ENCODE data around the gene LARP1. TPM values are rescaled to one million over a fixed set of nuclear protein-coding genes. Genes with fewer than 3 reads are reported as not detected.
"Not testable (repeated sequence)": the region's sequence is repeated elsewhere in the genome, so short reads cannot be mapped to it uniquely, and the experiment has no call there.

The LARP1 gene
- polyA plus RNA-seq, 3 donors: 29.8 to 61.3 (median 41.3) TPM

- 27 to 34% (median 34%) methylated on average over 3 of the region's 3 CpGs for WGBS, 3 donors
- H3K27ac ChIP-seq (ENCODE audit: low read depth, low read length): no peak overlapping the region
Measured at GRCh38 chr5:154811653-154812465, 56.7 kb downstream of the LARP1 start.

GRCh38 chr5:154813158-154813557, 58.0 kb downstream of the LARP1 start:
- WGBS, 3 donors: 67 to 87% (median 73%) methylated on average over 4 of the region's 4 CpGs
- no peak overlapping the region for H3K27ac ChIP-seq (ENCODE audit: low read depth, low read length)

GRCh38 chr5:154813736-154814135, 58.6 kb downstream of the LARP1 start:
- 56 to 76% (median 56%) methylated on average over 10 of the region's 10 CpGs for WGBS, 3 donors
- no peak overlapping the region for H3K27ac ChIP-seq (ENCODE audit: low read depth, low read length)

DNA sequence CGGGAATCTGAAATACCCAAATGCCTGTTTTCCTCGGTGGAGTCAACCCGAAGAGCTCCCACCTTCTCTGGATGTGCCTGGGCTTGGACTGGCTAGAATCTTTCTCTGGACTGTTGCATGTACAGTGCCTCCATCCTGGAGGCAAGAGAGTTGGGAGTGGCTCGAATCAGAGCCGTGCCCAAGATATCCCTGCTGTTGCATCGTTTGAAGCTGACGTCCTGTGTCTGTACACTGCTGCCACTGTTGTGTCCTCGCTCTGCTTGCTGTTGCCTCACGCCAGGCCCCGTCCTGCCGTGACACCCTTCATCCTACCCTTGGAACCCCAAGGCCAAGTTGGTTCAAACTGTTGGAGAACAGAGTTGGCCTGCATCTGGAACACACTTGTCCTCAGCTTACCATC, 59.8 kb downstream of the LARP1 start:
- H3K27ac ChIP-seq (ENCODE audit: low read depth, low read length): no peak overlapping the region
- WGBS, 3 donors: 84 to 91% (median 90%) methylated on average over 11 of the region's 11 CpGs

- H3K27ac ChIP-seq (ENCODE audit: low read depth, low read length): no peak overlapping the region
- 85 to 87% (median 85%) methylated on average over 5 of the region's 5 CpGs for WGBS, 3 donors
Measured at GRCh38 chr5:154815684-154816247, 60.6 kb downstream of the LARP1 start.

- 78 to 86% (median 86%) methylated on average over 5 of the region's 5 CpGs for WGBS, 3 donors
- no peak overlapping the region for H3K27ac ChIP-seq (ENCODE audit: low read depth, low read length)
Measured at GRCh38 chr5:154816891-154817492, 61.8 kb downstream of the LARP1 start.

DNA sequence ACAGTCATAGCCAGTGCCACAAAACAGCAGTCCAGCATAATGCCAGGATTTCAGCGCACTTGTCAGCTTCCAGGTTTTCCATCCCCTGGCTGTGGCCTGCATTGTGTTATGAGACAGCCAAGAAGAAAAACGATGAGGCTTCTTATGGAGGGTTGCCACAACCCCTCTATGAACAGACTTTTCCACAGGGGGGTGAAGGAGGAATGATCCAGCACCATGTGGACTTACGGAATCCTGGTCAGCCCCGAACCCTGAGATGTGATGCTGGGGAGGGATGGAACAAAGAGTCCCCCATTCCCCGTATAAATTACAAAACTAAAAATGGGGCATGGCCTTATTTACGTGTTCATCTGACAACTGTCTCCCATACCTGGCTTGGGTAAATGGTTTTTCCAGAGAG, 62.6 kb downstream of the LARP1 start:
- H3K27ac ChIP-seq (ENCODE audit: low read depth, low read length): no peak overlapping the region
- WGBS, 3 donors: 81 to 84% (median 84%) methylated on average over 6 of the region's 6 CpGs

- H3K27ac ChIP-seq (ENCODE audit: low read depth, low read length): no peak overlapping the region
- 76 to 87% (median 78%) methylated on average over 2 of the region's 2 CpGs for WGBS, 3 donors
Measured at GRCh38 chr5:154818471-154819116, 63.4 kb downstream of the LARP1 start.

- 78 to 87% (median 82%) methylated on average over 6 to 7 of the region's 7 CpGs for WGBS, 3 donors
- H3K27ac ChIP-seq (ENCODE audit: low read depth, low read length): no peak overlapping the region
Measured at GRCh38 chr5:154819546-154819945, 64.4 kb downstream of the LARP1 start.

- no peak overlapping the region for H3K27ac ChIP-seq (ENCODE audit: low read depth, low read length)
- 91 to 98% (median 94%) methylated on average over 5 of the region's 5 CpGs for WGBS, 3 donors
Measured at GRCh38 chr5:154820383-154820782, 65.2 kb downstream of the LARP1 start.

DNA sequence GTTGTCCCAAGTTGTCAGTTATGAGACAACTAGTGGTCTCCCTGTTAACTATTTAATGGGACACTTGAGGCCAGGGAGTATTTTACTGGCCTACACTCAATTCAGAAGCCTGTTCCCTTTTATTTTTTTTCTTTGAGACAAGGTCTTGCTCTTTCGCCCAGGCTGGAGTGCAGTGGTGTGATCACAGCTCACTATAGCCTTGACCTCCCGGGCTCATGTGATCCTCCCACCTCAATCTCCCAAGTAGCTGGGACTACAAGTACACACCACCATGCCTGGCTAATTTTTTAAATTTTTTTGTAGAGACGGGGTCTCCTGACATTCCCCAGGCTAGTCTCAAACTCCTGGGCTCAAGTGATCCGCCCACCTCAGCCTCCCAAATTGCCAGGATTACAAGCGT, 67.7 kb downstream of the LARP1 start:
- not testable (repeated sequence) for H3K27ac ChIP-seq (ENCODE audit: low read depth, low read length)

GRCh38 chr5:154823605-154824004, 68.4 kb downstream of the LARP1 start:
- no peak overlapping the region for H3K27ac ChIP-seq (ENCODE audit: low read depth, low read length)
- whole genome bisulfite sequencing, 3 donors: 73 to 92% (median 83%) methylated on average over 4 of the region's 4 CpGs

More for the DNA sequence above, 67.7 kb downstream of the LARP1 start:
- WGBS, 3 donors: 86 to 90% (median 90%) methylated on average over 5 of the region's 5 CpGs

- H3K27ac ChIP-seq (ENCODE audit: low read depth, low read length): no peak overlapping the region
- WGBS, 3 donors: 98 to 100% (median 100%) methylated on average over 2 of the region's 2 CpGs
Measured at GRCh38 chr5:154824070-154824469, 68.9 kb downstream of the LARP1 start.

- WGBS, 3 donors: 82 to 89% (median 87%) methylated on average over 2 of the region's 2 CpGs
- H3K27ac ChIP-seq (ENCODE audit: low read depth, low read length): no peak overlapping the region
Measured at GRCh38 chr5:154829181-154829588, 74.0 kb downstream of the LARP1 start.

- 82 to 89% (median 86%) methylated on average over 4 of the region's 4 CpGs for WGBS, 3 donors
- H3K27ac ChIP-seq (ENCODE audit: low read depth, low read length): no peak overlapping the region
Measured at GRCh38 chr5:154829589-154830218, 74.5 kb downstream of the LARP1 start.

DNA sequence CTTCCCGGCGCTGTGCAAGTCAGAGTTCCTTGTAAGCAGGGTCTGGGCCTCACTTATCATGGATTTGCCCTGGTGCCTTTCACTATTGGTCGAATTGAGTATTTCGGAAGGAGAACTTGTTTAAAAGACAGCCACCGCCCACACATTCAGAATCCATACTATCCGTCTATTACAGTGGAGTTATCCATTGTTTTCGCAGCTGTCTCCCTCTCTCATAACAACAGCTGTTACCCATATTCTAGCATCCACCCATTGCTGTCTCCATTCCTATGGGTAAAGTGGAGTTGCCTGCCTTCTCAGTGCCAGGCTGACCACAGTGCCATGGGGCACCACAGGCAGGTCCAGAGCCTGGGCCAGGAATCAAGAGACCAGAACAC, 75.0 kb downstream of the LARP1 start:
- 90 to 96% (median 93%) methylated on average over 7 of the region's 7 CpGs for WGBS, 3 donors
- H3K27ac ChIP-seq (ENCODE audit: low read depth, low read length): no peak overlapping the region

DNA sequence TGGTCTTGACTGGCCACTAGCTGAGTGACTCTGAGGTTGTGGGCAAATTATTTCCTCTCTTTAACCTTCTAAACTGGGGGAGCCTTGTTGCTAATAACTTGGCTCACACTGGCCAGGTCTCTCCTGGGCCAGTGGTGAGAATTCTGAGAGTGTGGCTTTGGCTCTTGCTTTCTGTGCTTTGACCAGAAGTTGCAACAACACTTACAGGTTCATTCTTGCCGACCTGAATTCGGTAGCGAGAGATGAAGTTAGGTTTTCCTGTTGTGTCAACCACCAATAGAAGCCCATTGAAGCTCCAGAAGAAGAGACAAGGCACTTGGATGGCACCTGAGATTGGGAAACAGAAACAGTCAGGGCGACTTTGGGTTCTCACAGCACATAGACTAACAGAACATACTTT, 75.4 kb downstream of the LARP1 start:
- 82 to 89% (median 84%) methylated on average over 4 of the region's 4 CpGs for WGBS, 3 donors
- H3K27ac ChIP-seq (ENCODE audit: low read depth, low read length): no peak overlapping the region

GRCh38 chr5:154831451-154831850, 76.3 kb downstream of the LARP1 start:
- no peak overlapping the region for H3K27ac ChIP-seq (ENCODE audit: low read depth, low read length)
- 86 to 91% (median 91%) methylated on average over 7 of the region's 7 CpGs for WGBS, 3 donors

GRCh38 chr5:154832804-154833203, 77.6 kb downstream of the LARP1 start:
- 98 to 100% (median 99%) methylated on average over 3 of the region's 3 CpGs for WGBS, 3 donors
- H3K27ac ChIP-seq (ENCODE audit: low read depth, low read length): not testable (repeated sequence)
